BLaER1 treated with 17β-estradiol and CSF1 and Interleukin-3, amounts not matched to agents 10 nM and 100 nM (cell line): ENCODE results near the gene TDRD9.

Experiments used
- H3K27ac ChIP-seq, 11 experiments: shearing (Covaris generic); formaldehyde crosslinking; 2 replicates each; pipeline ENCODE4 v1.8.1; 2022
- H3K27me3 ChIP-seq, 11 experiments: shearing (Covaris generic); formaldehyde crosslinking; 2 replicates each; pipeline ENCODE4 v1.8.1; 2022
- H3K36me3 ChIP-seq, 11 experiments: shearing (Covaris generic); formaldehyde crosslinking; 2 replicates each; pipeline ENCODE4 v1.8.1; 2022
- H3K4me1 ChIP-seq, 10 experiments: shearing (Covaris generic); formaldehyde crosslinking; 2 replicates each; pipeline ENCODE4 v1.8.1; 2022
- H3K4me2 ChIP-seq, 11 experiments: shearing (Covaris generic); formaldehyde crosslinking; 2 replicates each; pipeline ENCODE4 v1.8.1; 2022
- H3K4me3 ChIP-seq, 10 experiments: shearing (Covaris generic); formaldehyde crosslinking; 2 replicates each; pipeline ENCODE4 v1.8.1; 2022
- H3K9ac ChIP-seq, 11 experiments: shearing (Covaris generic); formaldehyde crosslinking; 2 replicates each; pipeline ENCODE4 v1.8.1; 2022
- H3K9me3 ChIP-seq, 11 experiments: shearing (Covaris generic); formaldehyde crosslinking; replicated peaks in 1 of 11; 2 replicates each; pipeline ENCODE4 v1.8.1; 2022
- H4K20me1 ChIP-seq, 11 experiments: shearing (Covaris generic); formaldehyde crosslinking; 2 replicates each; pipeline ENCODE4 v1.8.1; 2022
- Cebpa-rat ChIP-seq, 11 experiments: shearing (Covaris generic); IDR thresholded peaks; 2 replicates each; pipeline ENCODE4 v1.8.1; 2022

TDRD9 gene

GRCh38 chr14:104096751-104097700 lies 168.8 kb downstream of the TDRD9 start:
- Histone ChIP-seq H4K20me1 (peaks cover 0 to 18% (median 0%) of the 10 kb centered on the region in 11 experiments; a peak in 1 of 22 replicates), H3K27ac (peak overlapping the region in 3 of 11 experiments; percentile 32 to 44 (median 40); a peak in 4 of 22 replicates), H3K9me3 (peaks cover 3 to 28% (median 23%) of the 10 kb centered on the region in 11 experiments; a peak in 19 of 22 replicates), H3K36me3 (no peaks in the 10 kb centered on the region), H3K9ac (peak overlapping the region in 4 of 11 experiments; percentile 7 to 27 (median 22); a peak in 2 of 22 replicates), H3K27me3 (no peaks in the 10 kb centered on the region), H3K4me3 (no peak overlapping the region), H3K4me1 (peaks cover 9 to 70% (median 60%) of the 10 kb centered on the region in 10 experiments; a peak in 18 of 20 replicates), H3K4me2 (peak overlapping the region in 9 of 11 experiments; percentile 46 to 98 (median 78); a peak in 18 of 22 replicates)
- TF ChIP-seq Cebpa-rat (IDR thresholded peaks at IDR 0.05) = no peak

- Histone ChIP-seq H3K9me3 (peaks cover 3 to 28% (median 23%) of the 10 kb centered on the region in 11 experiments; a peak in 19 of 22 replicates), H3K27ac (peak overlapping the region in 1 of 11 experiments; percentile 20; a peak in 1 of 22 replicates), H3K4me3 (no peak overlapping the region; a peak in 1 of 20 replicates), H3K4me1 (peaks cover 9 to 85% (median 75%) of the 10 kb centered on the region in 10 experiments; a peak in 18 of 20 replicates), H3K36me3 (no peaks in the 10 kb centered on the region), H3K4me2 (peak overlapping the region in 9 of 11 experiments; percentile 35 to 98 (median 84); a peak in 18 of 22 replicates), H4K20me1 (peaks cover 0 to 23% (median 0%) of the 10 kb centered on the region in 11 experiments; a peak in 1 of 22 replicates), H3K9ac (peak overlapping the region in 3 of 11 experiments; percentile 1 to 37 (median 29); a peak in 4 of 22 replicates), H3K27me3 (peaks cover 0 to under 1% (median 0%) of the 10 kb centered on the region in 11 experiments; a peak in 1 of 22 replicates)
- no peak for TF ChIP-seq Cebpa-rat (IDR thresholded peaks at IDR 0.05)
Observed at GRCh38 chr14:104098272-104099095, 170.2 kb downstream of the TDRD9 start.

- Histone ChIP-seq H4K20me1 (peaks cover 0 to 23% (median 0%) of the 10 kb centered on the region in 11 experiments; a peak in 1 of 22 replicates), H3K4me2 (peak overlapping the region in 10 of 11 experiments; percentile 10 to 98 (median 82); a peak in 18 of 22 replicates), H3K27me3 (peaks cover 0 to 10% (median 0%) of the 10 kb centered on the region in 11 experiments; a peak in 4 of 22 replicates), H3K27ac (peak overlapping the region in 6 of 11 experiments; percentile 8 to 56 (median 28); a peak in 9 of 22 replicates), H3K4me3 (no peak overlapping the region; a peak in 1 of 20 replicates), H3K36me3 (no peaks in the 10 kb centered on the region), H3K4me1 (peaks cover 17 to 88% (median 83%) of the 10 kb centered on the region in 10 experiments; a peak in 19 of 20 replicates), H3K9me3 (peaks cover 3 to 24% (median 23%) of the 10 kb centered on the region in 11 experiments; a peak in 19 of 22 replicates), H3K9ac (peak overlapping the region in 8 of 11 experiments; percentile 5 to 57 (median 30); a peak in 11 of 22 replicates)
- no peak for TF ChIP-seq Cebpa-rat (IDR thresholded peaks at IDR 0.05)
Observed at GRCh38 chr14:104099096-104100041, 171.1 kb downstream of the TDRD9 start.

- Histone ChIP-seq H4K20me1 (peaks cover 0 to 23% (median 0%) of the 10 kb centered on the region in 11 experiments; a peak in 1 of 22 replicates), H3K9ac (peak overlapping the region in 9 of 11 experiments; percentile 5 to 57 (median 29); a peak in 12 of 22 replicates), H3K27ac (peak overlapping the region in 6 of 11 experiments; percentile 8 to 56 (median 28); a peak in 9 of 22 replicates), H3K36me3 (no peaks in the 10 kb centered on the region), H3K4me3 (no peak overlapping the region), H3K4me1 (peaks cover 25 to 97% (median 93%) of the 10 kb centered on the region in 10 experiments; a peak in 19 of 20 replicates), H3K27me3 (peaks cover 0 to 14% (median 0%) of the 10 kb centered on the region in 11 experiments; a peak in 4 of 22 replicates), H3K4me2 (peak overlapping the region in 10 of 11 experiments; percentile 36 to 98 (median 82); a peak in 19 of 22 replicates), H3K9me3 (peaks cover 3 to 13% (median 13%) of the 10 kb centered on the region in 11 experiments; a peak in 18 of 22 replicates)
- no peak for TF ChIP-seq Cebpa-rat (IDR thresholded peaks at IDR 0.05)
Observed at GRCh38 chr14:104100171-104101085, 172.2 kb downstream of the TDRD9 start.

GRCh38 chr14:104101086-104101621 lies 172.9 kb downstream of the TDRD9 start:
- peak overlapping the region in 1 of 11 experiments; percentile 48; a peak in 1 of 22 replicates for H3K27ac ChIP-seq
- peaks cover 0 to 6% (median 6%) of the 10 kb centered on the region in 11 experiments; a peak in 17 of 22 replicates for H3K9me3 ChIP-seq
- no peaks in the 10 kb centered on the region for H3K36me3 ChIP-seq
- H3K27me3 ChIP-seq = peaks cover 0 to 14% (median 0%) of the 10 kb centered on the region in 11 experiments; a peak in 4 of 22 replicates
- peak overlapping the region; percentile 10 to 98 (median 81); a peak in 20 of 22 replicates for H3K4me2 ChIP-seq
- peaks cover 25 to 100% (median 98%) of the 10 kb centered on the region in 10 experiments; a peak in 19 of 20 replicates for H3K4me1 ChIP-seq
- H3K9ac ChIP-seq = peak overlapping the region in 4 of 11 experiments; percentile 1 to 37 (median 24); a peak in 5 of 22 replicates
- peaks cover 0 to 23% (median 0%) of the 10 kb centered on the region in 11 experiments; a peak in 1 of 22 replicates for H4K20me1 ChIP-seq
- no peak for TF ChIP-seq Cebpa-rat (IDR thresholded peaks at IDR 0.05)
- no peak overlapping the region for H3K4me3 ChIP-seq
